Measurements from ENCODE around the gene DNAAF8.
"Not testable (repeated sequence)": the region's sequence is repeated elsewhere in the genome, so short reads cannot be mapped to it uniquely, and the experiment has no call there.

Gene DNAAF8

GRCh38 chr16:4771646-4772045 lies 37.3 kb downstream of the DNAAF8 start:
- no peak for DNase-seq (ENCODE audit: low read depth)
- no peak overlapping the region for H3K4me3 ChIP-seq (ENCODE audit: low read depth, low read length)

GRCh38 chr16:4772351-4772750 lies 38.0 kb downstream of the DNAAF8 start:
- H3K4me3 ChIP-seq (ENCODE audit: low read depth, low read length), result no peak overlapping the region
- DNase-seq (ENCODE audit: low read depth), result no peak

- no peak for DNase-seq (ENCODE audit: low read depth)
Measured at GRCh38 chr16:4775005-4775404, 40.7 kb downstream of the DNAAF8 start.

GRCh38 chr16:4776141-4776705 lies 41.9 kb downstream of the DNAAF8 start:
- DNase-seq (ENCODE audit: low read depth), result no peak
- H3K4me3 ChIP-seq (ENCODE audit: low read depth, low read length), result no peak overlapping the region

More at GRCh38 chr16:4775005-4775404, 40.7 kb downstream of the DNAAF8 start:
- H3K4me3 ChIP-seq (ENCODE audit: low read depth, low read length), result no peak overlapping the region

- H3K4me3 ChIP-seq (ENCODE audit: low read depth, low read length), result no peak overlapping the region
- DNase-seq (ENCODE audit: low read depth), result no peak
Measured at GRCh38 chr16:4777339-4778049, 43.2 kb downstream of the DNAAF8 start.

GRCh38 chr16:4778050-4778392 lies 43.7 kb downstream of the DNAAF8 start:
- no peak for DNase-seq (ENCODE audit: low read depth)
- no peak overlapping the region for H3K4me3 ChIP-seq (ENCODE audit: low read depth, low read length)

- DNase-seq (ENCODE audit: low read depth), result no peak
- H3K4me3 ChIP-seq (ENCODE audit: low read depth, low read length), result no peak overlapping the region
Measured at GRCh38 chr16:4780235-4780634, 45.9 kb downstream of the DNAAF8 start.

- DNase-seq (ENCODE audit: low read depth), result no peak
- no peak overlapping the region for H3K4me3 ChIP-seq (ENCODE audit: low read depth, low read length)
Measured at GRCh38 chr16:4783251-4783950, 49.1 kb downstream of the DNAAF8 start.

- no peak for DNase-seq (ENCODE audit: low read depth)
- H3K4me3 ChIP-seq (ENCODE audit: low read depth, low read length), result no peak overlapping the region
Measured at GRCh38 chr16:4783951-4784336, 49.6 kb downstream of the DNAAF8 start.

GRCh38 chr16:4784444-4784987 lies 50.2 kb downstream of the DNAAF8 start:
- DNase-seq (ENCODE audit: low read depth); H3K4me3 ChIP-seq (ENCODE audit: low read depth, low read length): not testable (repeated sequence)

GRCh38 chr16:4785758-4786433 lies 51.6 kb downstream of the DNAAF8 start:
- no peak overlapping the region for H3K4me3 ChIP-seq (ENCODE audit: low read depth, low read length)
- no peak for DNase-seq (ENCODE audit: low read depth)

- DNase-seq (ENCODE audit: low read depth), result no peak
Measured at GRCh38 chr16:4787068-4787467, 52.7 kb downstream of the DNAAF8 start.

GRCh38 chr16:4787627-4788482 lies 53.5 kb downstream of the DNAAF8 start, which contains the start of gene SEPTIN12:
Gene SEPTIN12 (minus strand): TSS chr16:4788345. CDS start chr16:4787645, 700 bp downstream.
- H3K4me3 ChIP-seq (ENCODE audit: low read depth, low read length), result no peak within 1 kb of the TSS
- DNase-seq (ENCODE audit: low read depth), result no peak

More at GRCh38 chr16:4787068-4787467, 52.7 kb downstream of the DNAAF8 start:
- H3K4me3 ChIP-seq (ENCODE audit: low read depth, low read length), result no peak overlapping the region

- no peak for DNase-seq (ENCODE audit: low read depth)
- no peak overlapping the region for H3K4me3 ChIP-seq (ENCODE audit: low read depth, low read length)
Measured at GRCh38 chr16:4788489-4788889, 54.2 kb downstream of the DNAAF8 start.

GRCh38 chr16:4788910-4789309 lies 54.6 kb downstream of the DNAAF8 start:
- DNase-seq (ENCODE audit: low read depth), result no peak
- no peak overlapping the region for H3K4me3 ChIP-seq (ENCODE audit: low read depth, low read length)

- no peak overlapping the region for H3K4me3 ChIP-seq (ENCODE audit: low read depth, low read length)
- DNase-seq (ENCODE audit: low read depth), result no peak
Measured at GRCh38 chr16:4790261-4790660, 55.9 kb downstream of the DNAAF8 start.

- no peak overlapping the region for H3K4me3 ChIP-seq (ENCODE audit: low read depth, low read length)
- no peak for DNase-seq (ENCODE audit: low read depth)
Measured at GRCh38 chr16:4790871-4791270, 56.5 kb downstream of the DNAAF8 start.

GRCh38 chr16:4792951-4793513 lies 58.7 kb downstream of the DNAAF8 start:
- DNase-seq (ENCODE audit: low read depth), result no peak

More at GRCh38 chr16:4792951-4793513, 58.7 kb downstream of the DNAAF8 start:
- no peak overlapping the region for H3K4me3 ChIP-seq (ENCODE audit: low read depth, low read length)

Data from skeletal muscle cell (primary cell).